ENCODE results near the gene RPP25L. TPM values are rescaled to one million over a fixed set of nuclear protein-coding genes. Genes with fewer than 3 reads are reported as not detected.

The RPP25L gene
- total and polyA plus RNA-seq, 9 of the 15 experiments (the other 6 are each of a cell fraction or from before 2014, with no cell fraction given) = 16.3 to 43.7 (median 29.0) TPM

GRCh38 chr9:34611811-34612787 lies at the start of gene RPP25L (continued):
- TF ChIP-seq RBBP5 (IDR thresholded peaks at IDR 0.05; ENCODE audit: borderline replicate concordance, insufficient read depth, low read length, poor library complexity, severe bottlenecking) (peak; percentile 37), SMAD1 (IDR thresholded peaks at IDR 0.05; ENCODE audit: low read depth, low read length, partially characterized antibody) (peak; percentile 28), RCOR1 (IDR thresholded peaks at IDR 0.05; ENCODE audit: borderline replicate concordance in 1 of 2, low read depth in 2 of 2, low read length in 2 of 2) (0 out of 4 replicates have a peak, but pooled peaks of 1 of the 2 experiments have one; percentile 12), TCF7 (IDR thresholded peaks at IDR 0.05; ENCODE audit: borderline replicate concordance) (no peak), MAX (CRISPR knock-in tag; IDR thresholded peaks at IDR 0.05) (peak; percentile 62), CHD4 (IDR thresholded peaks at IDR 0.05; ENCODE audit: insufficient read depth, insufficient replicate concordance, low read depth, low read length, poor library complexity, severe bottlenecking) (no peak), LARP7 (IDR thresholded peaks at IDR 0.05) (no peak), ZFX (CRISPR knock-in tag; IDR thresholded peaks at IDR 0.05) (peak; percentile 94), SIN3A (IDR thresholded peaks at IDR 0.05; ENCODE audit: borderline replicate concordance in 2 of 2, control insufficient read depth in 1 of 2, low read depth in 2 of 2, low read length in 2 of 2) (no peak), ELF4 (CRISPR knock-in tag; IDR thresholded peaks at IDR 0.05) (no peak), PRMT5 (CRISPR knock-in tag; IDR thresholded peaks at IDR 0.05) (no peak)
- TF ChIP-seq, protein P1, sequence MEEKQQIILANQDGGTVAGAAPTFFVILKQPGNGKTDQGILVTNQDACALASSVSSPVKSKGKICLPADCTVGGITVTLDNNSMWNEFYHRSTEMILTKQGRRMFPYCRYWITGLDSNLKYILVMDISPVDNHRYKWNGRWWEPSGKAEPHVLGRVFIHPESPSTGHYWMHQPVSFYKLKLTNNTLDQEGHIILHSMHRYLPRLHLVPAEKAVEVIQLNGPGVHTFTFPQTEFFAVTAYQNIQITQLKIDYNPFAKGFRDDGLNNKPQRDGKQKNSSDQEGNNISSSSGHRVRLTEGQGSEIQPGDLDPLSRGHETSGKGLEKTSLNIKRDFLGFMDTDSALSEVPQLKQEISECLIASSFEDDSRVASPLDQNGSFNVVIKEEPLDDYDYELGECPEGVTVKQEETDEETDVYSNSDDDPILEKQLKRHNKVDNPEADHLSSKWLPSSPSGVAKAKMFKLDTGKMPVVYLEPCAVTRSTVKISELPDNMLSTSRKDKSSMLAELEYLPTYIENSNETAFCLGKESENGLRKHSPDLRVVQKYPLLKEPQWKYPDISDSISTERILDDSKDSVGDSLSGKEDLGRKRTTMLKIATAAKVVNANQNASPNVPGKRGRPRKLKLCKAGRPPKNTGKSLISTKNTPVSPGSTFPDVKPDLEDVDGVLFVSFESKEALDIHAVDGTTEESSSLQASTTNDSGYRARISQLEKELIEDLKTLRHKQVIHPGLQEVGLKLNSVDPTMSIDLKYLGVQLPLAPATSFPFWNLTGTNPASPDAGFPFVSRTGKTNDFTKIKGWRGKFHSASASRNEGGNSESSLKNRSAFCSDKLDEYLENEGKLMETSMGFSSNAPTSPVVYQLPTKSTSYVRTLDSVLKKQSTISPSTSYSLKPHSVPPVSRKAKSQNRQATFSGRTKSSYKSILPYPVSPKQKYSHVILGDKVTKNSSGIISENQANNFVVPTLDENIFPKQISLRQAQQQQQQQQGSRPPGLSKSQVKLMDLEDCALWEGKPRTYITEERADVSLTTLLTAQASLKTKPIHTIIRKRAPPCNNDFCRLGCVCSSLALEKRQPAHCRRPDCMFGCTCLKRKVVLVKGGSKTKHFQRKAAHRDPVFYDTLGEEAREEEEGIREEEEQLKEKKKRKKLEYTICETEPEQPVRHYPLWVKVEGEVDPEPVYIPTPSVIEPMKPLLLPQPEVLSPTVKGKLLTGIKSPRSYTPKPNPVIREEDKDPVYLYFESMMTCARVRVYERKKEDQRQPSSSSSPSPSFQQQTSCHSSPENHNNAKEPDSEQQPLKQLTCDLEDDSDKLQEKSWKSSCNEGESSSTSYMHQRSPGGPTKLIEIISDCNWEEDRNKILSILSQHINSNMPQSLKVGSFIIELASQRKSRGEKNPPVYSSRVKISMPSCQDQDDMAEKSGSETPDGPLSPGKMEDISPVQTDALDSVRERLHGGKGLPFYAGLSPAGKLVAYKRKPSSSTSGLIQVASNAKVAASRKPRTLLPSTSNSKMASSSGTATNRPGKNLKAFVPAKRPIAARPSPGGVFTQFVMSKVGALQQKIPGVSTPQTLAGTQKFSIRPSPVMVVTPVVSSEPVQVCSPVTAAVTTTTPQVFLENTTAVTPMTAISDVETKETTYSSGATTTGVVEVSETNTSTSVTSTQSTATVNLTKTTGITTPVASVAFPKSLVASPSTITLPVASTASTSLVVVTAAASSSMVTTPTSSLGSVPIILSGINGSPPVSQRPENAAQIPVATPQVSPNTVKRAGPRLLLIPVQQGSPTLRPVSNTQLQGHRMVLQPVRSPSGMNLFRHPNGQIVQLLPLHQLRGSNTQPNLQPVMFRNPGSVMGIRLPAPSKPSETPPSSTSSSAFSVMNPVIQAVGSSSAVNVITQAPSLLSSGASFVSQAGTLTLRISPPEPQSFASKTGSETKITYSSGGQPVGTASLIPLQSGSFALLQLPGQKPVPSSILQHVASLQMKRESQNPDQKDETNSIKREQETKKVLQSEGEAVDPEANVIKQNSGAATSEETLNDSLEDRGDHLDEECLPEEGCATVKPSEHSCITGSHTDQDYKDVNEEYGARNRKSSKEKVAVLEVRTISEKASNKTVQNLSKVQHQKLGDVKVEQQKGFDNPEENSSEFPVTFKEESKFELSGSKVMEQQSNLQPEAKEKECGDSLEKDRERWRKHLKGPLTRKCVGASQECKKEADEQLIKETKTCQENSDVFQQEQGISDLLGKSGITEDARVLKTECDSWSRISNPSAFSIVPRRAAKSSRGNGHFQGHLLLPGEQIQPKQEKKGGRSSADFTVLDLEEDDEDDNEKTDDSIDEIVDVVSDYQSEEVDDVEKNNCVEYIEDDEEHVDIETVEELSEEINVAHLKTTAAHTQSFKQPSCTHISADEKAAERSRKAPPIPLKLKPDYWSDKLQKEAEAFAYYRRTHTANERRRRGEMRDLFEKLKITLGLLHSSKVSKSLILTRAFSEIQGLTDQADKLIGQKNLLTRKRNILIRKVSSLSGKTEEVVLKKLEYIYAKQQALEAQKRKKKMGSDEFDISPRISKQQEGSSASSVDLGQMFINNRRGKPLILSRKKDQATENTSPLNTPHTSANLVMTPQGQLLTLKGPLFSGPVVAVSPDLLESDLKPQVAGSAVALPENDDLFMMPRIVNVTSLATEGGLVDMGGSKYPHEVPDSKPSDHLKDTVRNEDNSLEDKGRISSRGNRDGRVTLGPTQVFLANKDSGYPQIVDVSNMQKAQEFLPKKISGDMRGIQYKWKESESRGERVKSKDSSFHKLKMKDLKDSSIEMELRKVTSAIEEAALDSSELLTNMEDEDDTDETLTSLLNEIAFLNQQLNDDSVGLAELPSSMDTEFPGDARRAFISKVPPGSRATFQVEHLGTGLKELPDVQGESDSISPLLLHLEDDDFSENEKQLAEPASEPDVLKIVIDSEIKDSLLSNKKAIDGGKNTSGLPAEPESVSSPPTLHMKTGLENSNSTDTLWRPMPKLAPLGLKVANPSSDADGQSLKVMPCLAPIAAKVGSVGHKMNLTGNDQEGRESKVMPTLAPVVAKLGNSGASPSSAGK (IDR thresholded peaks at IDR 0.05) = 0 out of 2 replicates have a peak, but pooled peaks have one; percentile 15

Measured in K562 (cell line).